HEK293T (cell line): Measurements from ENCODE around the gene TBCK.
A peak's percentile ranks its signal among the peaks of the same experiment; 100 is the strongest.

Experiments used
- CTCF ChIA-PET: fragments of 350-600 bp; formaldehyde crosslinking; extraction: SDS; loops from one replicate; lab custom pipeline; 2021; ENCODE audit warnings: antibody characterized with exemption, inconsistent platforms; lab: Yijun Ruan, JAX
- POLR2A ChIA-PET: fragments of 350-600 bp; formaldehyde crosslinking; extraction: SDS; loops from one replicate; lab custom pipeline; 2020; ENCODE audit warnings: antibody characterized with exemption, inconsistent platforms; lab: Yijun Ruan, JAX
- DNase-seq: peaks from one replicate; pipeline ENCODE4 v3.0.0; 2012; ENCODE audit warnings: mixed read lengths; ENCODE audit errors: extremely low spot score
- ARNT ChIP-seq: fragments of 450-650 bp; IDR thresholded peaks from 2 replicates; pipeline ENCODE4 v1.6.1; 2017; ENCODE audit warnings: mild to moderate bottlenecking
- BHLHE40 ChIP-seq: fragments of 450-650 bp; IDR thresholded peaks from 2 replicates; pipeline ENCODE4 v1.6.1; 2016; ENCODE audit warnings: mild to moderate bottlenecking, moderate library complexity, borderline replicate concordance
- CTBP1 ChIP-seq: fragments of 450-650 bp; IDR thresholded peaks from 2 replicates; pipeline ENCODE4 v1.6.1; 2016; ENCODE audit warnings: borderline replicate concordance
- ELF4 ChIP-seq: fragments of 450-650 bp; IDR thresholded peaks from 2 replicates; pipeline ENCODE4 v1.6.1; 2017; ENCODE audit warnings: antibody characterized with exemption
- FOXA1 ChIP-seq: fragments of 450-650 bp; IDR thresholded peaks from 2 replicates; pipeline ENCODE4 v1.6.1; 2016; ENCODE audit warnings: mild to moderate bottlenecking
- FOXK2 ChIP-seq: fragments of 450-650 bp; IDR thresholded peaks from 2 replicates; pipeline ENCODE4 v1.6.1; 2016; ENCODE audit warnings: mild to moderate bottlenecking
- FOXM1 ChIP-seq: fragments of 450-650 bp; IDR thresholded peaks from 2 replicates; pipeline ENCODE4 v1.6.1; 2017; ENCODE audit warnings: mild to moderate bottlenecking, borderline replicate concordance
- HDGF ChIP-seq: fragments of 450-650 bp; IDR thresholded peaks from 2 replicates; pipeline ENCODE4 v1.6.1; 2017; ENCODE audit warnings: antibody characterized with exemption, borderline replicate concordance
- L3MBTL2 ChIP-seq: fragments of 450-650 bp; conservative IDR thresholded peaks from 2 replicates; pipeline ENCODE4 v1.6.1; 2016; ENCODE audit warnings: mild to moderate bottlenecking
- LEF1 ChIP-seq: fragments of 450-650 bp; IDR thresholded peaks from 2 replicates; pipeline ENCODE4 v1.6.1; 2017; ENCODE audit warnings: mild to moderate bottlenecking, borderline replicate concordance
- NFRKB ChIP-seq: fragments of 450-650 bp; IDR thresholded peaks from 2 replicates; pipeline ENCODE4 v1.6.1; 2016; ENCODE audit warnings: mild to moderate bottlenecking, moderate library complexity
- PKNOX1 ChIP-seq: fragments of 450-650 bp; IDR thresholded peaks from 2 replicates; pipeline ENCODE4 v1.6.1; 2016
- SP1 ChIP-seq: fragments of 450-650 bp; IDR thresholded peaks from 2 replicates; pipeline ENCODE4 v1.6.1; 2017
- SUZ12 ChIP-seq: fragments of 450-650 bp; IDR thresholded peaks from 2 replicates; pipeline ENCODE4 v1.6.1; 2016; ENCODE audit warnings: mild to moderate bottlenecking
- TARDBP ChIP-seq: fragments of 450-650 bp; IDR thresholded peaks from 2 replicates; pipeline ENCODE4 v1.6.1; 2016
- ZNF384 ChIP-seq: fragments of 450-650 bp; IDR thresholded peaks from 2 replicates; pipeline ENCODE4 v1.6.1; 2016

TBCK gene

GRCh38 chr4:106270736-106271135 is 45.3 kb downstream of the TBCK start:
- POLR2A ChIA-PET: interaction anchor here (0.9 kb wide), 1 partner anchor 45 kb away, joined by 4 read pairs; the partner anchor contains the start of gene TBCK
- no peak for TF ChIP-seq BHLHE40
- no peak for TF ChIP-seq PKNOX1
- no peak for TF ChIP-seq ELF4
- no peak for TF ChIP-seq FOXK2
- no peak for TF ChIP-seq NFRKB
- no peak for TF ChIP-seq ARNT
- TF ChIP-seq SP1: no peak
- no peak for TF ChIP-seq SUZ12
- CTCF ChIA-PET: no interaction called here
- DNase-seq: no peak

- CTCF ChIA-PET: no interaction called here
- POLR2A ChIA-PET: no interaction called here
Observed at GRCh38 chr4:106269711-106270110, 46.3 kb downstream of the TBCK start.

GRCh38 chr4:106268786-106269185 is 47.2 kb downstream of the TBCK start:
- ChIA-PET CTCF (no interaction called here), POLR2A (interaction anchor here (1.0 kb wide), 1 partner anchor 47 kb away, joined by 3 read pairs; the partner anchor contains the start of genes AIMP1 and TBCK)
- TF ChIP-seq CTBP1: no peak
- no peak for TF ChIP-seq FOXM1
- no peak for TF ChIP-seq LEF1
- no peak for TF ChIP-seq L3MBTL2
- no peak for TF ChIP-seq SUZ12
- no peak for DNase-seq

More at GRCh38 chr4:106269711-106270110, 46.3 kb downstream of the TBCK start:
- no peak for TF ChIP-seq NFRKB
- TF ChIP-seq PKNOX1: no peak
- TF ChIP-seq ARNT: no peak
- no peak for TF ChIP-seq HDGF
- no peak for TF ChIP-seq CTBP1
- no peak for TF ChIP-seq SP1
- no peak for TF ChIP-seq TARDBP
- no peak for TF ChIP-seq L3MBTL2
- no peak for TF ChIP-seq ELF4
- TF ChIP-seq FOXA1: no peak
- no peak for TF ChIP-seq FOXK2
- no peak for TF ChIP-seq BHLHE40
- TF ChIP-seq FOXM1: no peak
- TF ChIP-seq ZNF384: no peak
- no peak for TF ChIP-seq LEF1
- no peak for TF ChIP-seq SUZ12
- DNase-seq: no peak

- POLR2A ChIA-PET: interaction anchor here (1.9 kb wide), 1 partner anchor 50 kb away, joined by 5 read pairs; the partner anchor contains the start of genes AIMP1 and TBCK
- CTCF ChIA-PET: no interaction called here
- TF ChIP-seq SUZ12 (no peak), HDGF (no peak), ELF4 (no peak), FOXK2 (no peak), FOXA1 (no peak), BHLHE40 (no peak), FOXM1 (no peak), ZNF384 (no peak), L3MBTL2 (no peak), SP1 (no peak)
- peak; percentile 14 for DNase-seq
Observed at GRCh38 chr4:106266201-106266600, 49.8 kb downstream of the TBCK start.

GRCh38 chr4:106264331-106264728 is 51.7 kb downstream of the TBCK start:
- peak; percentile 7 for DNase-seq
- no peak for TF ChIP-seq SUZ12
- no peak for TF ChIP-seq ZNF384
- no peak for TF ChIP-seq SP1
- no peak for TF ChIP-seq LEF1
- no peak for TF ChIP-seq PKNOX1
- no peak for TF ChIP-seq NFRKB
- TF ChIP-seq L3MBTL2: no peak
- no peak for TF ChIP-seq FOXK2
- no peak for TF ChIP-seq FOXM1
- TF ChIP-seq FOXA1: no peak
- CTCF ChIA-PET: no interaction called here
- POLR2A ChIA-PET: no interaction called here

- CTCF ChIA-PET: no interaction called here
- TF ChIP-seq CTBP1: no peak
- TF ChIP-seq ARNT: no peak
- no peak for TF ChIP-seq FOXM1
- no peak for TF ChIP-seq TARDBP
- TF ChIP-seq FOXK2: no peak
- no peak for TF ChIP-seq ELF4
- TF ChIP-seq FOXA1: no peak
- TF ChIP-seq NFRKB: no peak
- no peak for DNase-seq
- POLR2A ChIA-PET: no interaction called here
Observed at GRCh38 chr4:106263594-106264330, 52.2 kb downstream of the TBCK start.

- POLR2A ChIA-PET: no interaction called here
- CTCF ChIA-PET: no interaction called here
- TF ChIP-seq ELF4: no peak
- TF ChIP-seq CTBP1: no peak
- TF ChIP-seq SUZ12: no peak
- TF ChIP-seq NFRKB: no peak
- no peak for TF ChIP-seq PKNOX1
- TF ChIP-seq LEF1: no peak
- no peak for TF ChIP-seq FOXM1
- TF ChIP-seq BHLHE40: no peak
- no peak for TF ChIP-seq L3MBTL2
- no peak for TF ChIP-seq FOXA1
- no peak for DNase-seq
Observed at GRCh38 chr4:106261980-106262379, 54.0 kb downstream of the TBCK start.
